Measurements from ENCODE around the gene ARHGAP8.

Gene ARHGAP8

DNA sequence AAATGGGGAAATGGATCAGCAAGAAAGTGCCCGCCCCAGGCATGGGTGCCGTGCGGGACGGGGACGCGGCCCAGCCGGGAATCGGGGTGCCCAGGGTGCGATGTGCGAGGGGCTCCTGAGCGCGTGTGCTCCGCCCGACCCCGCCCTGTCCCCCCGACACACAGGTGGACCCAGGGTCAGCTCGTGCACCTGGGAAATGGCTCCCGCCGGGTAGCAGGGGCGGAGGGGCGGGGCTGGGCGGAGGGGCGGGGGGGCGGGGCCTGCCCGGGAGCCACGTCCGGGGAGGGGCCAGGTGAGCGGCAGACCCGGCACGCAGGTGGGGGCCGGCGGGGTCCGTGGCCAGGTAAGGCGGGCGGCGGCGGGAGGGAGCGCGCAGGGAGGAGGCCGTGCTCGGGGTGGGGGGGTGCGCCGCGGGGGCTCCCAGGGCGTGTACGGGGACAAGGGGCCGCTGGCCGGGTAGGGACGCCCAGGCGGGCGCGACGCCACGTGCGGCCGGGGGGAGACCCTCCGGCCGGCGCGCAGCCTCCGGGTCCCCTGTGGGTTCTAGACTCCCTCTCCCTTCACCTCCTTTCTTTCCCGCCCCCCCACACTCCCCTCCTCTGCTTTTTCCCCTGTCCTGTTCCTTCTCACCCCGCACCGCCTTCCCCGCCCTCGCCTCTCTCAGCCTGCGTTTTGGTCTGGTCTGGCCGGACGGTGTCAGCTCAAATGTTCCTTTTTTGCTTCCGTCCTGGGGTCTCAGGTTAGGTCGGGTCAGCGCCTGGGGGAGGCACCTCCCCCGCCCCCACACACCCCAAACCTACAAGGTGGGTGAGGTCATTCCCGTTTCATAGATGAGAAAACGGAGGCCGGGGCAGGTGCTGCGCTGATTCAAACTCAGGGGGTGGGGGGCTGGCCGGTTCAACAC lies at the start of gene ARHGAP8:
Gene ARHGAP8 (plus strand): TSS at position 291 of the 904 bp plus-strand sequence. CDS start 33,953 bp downstream, outside the sequence.
- DNase-seq = no peak

- no peak for DNase-seq
Observed at GRCh38 chr22:44703255-44703870, 49.0 kb upstream of the ARHGAP8 start.

- DNase-seq = no peak
Observed at GRCh38 chr22:44704159-44705021, 48.0 kb upstream of the ARHGAP8 start.

DNA sequence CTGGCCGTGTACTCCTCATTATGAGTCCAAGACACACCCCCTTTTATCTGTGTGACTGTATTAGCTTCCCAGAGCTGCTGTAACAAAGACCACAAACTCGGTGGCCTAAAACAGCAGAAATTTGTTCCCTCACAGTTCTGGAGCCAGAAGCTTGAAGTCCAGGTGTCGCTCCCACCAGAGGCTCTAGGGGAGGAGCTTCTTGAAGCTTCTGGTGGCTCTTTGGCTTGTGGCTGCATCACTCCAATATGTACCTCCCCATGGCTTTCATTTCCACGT lies 47.4 kb upstream of the ARHGAP8 start:
- no peak for DNase-seq

DNA sequence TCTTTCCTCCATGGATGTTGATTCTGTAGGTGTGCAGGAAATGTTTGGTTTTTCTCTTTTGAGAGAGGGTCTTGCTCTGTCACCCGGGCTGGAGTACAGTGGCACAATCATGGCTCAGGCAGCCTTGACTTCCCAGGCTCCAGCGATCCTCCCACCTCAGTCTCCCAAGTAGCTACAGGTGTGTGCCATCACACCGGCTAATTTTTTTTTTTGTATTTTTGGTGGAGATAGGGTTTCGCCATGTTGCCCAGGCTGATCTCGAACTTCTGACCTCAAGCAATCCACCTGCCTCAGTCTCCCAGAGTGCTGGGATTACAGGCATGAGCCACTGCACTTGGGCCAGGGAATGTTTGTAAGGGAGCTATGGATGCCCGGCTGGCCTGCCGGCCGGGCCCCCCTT lies 45.9 kb upstream of the ARHGAP8 start:
- no peak for DNase-seq

- no peak for DNase-seq
Observed at GRCh38 chr22:44707178-44707577, 45.2 kb upstream of the ARHGAP8 start.

DNA sequence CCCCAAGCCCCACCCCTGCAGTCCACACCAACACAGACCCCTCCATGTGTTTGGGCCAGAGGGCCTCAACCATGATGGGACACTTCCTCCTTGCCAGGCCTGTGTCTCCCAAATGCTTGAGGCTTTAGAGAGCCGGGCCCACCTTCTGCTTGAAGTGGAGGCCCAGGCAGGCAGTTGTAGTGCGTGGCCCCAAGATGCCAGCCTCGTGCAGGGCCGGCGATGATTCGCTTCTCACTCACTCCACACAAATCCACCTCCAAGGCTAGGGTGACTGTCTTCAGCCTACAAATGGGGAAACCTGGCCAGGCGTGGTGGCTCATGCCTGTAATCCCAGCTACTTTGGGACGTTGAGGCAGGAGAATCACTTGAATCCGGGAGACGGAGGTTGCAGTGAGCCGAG lies 44.6 kb upstream of the ARHGAP8 start:
- DNase-seq = no peak

- DNase-seq = no peak
Observed at GRCh38 chr22:44709881-44710392, 42.4 kb upstream of the ARHGAP8 start.

DNA sequence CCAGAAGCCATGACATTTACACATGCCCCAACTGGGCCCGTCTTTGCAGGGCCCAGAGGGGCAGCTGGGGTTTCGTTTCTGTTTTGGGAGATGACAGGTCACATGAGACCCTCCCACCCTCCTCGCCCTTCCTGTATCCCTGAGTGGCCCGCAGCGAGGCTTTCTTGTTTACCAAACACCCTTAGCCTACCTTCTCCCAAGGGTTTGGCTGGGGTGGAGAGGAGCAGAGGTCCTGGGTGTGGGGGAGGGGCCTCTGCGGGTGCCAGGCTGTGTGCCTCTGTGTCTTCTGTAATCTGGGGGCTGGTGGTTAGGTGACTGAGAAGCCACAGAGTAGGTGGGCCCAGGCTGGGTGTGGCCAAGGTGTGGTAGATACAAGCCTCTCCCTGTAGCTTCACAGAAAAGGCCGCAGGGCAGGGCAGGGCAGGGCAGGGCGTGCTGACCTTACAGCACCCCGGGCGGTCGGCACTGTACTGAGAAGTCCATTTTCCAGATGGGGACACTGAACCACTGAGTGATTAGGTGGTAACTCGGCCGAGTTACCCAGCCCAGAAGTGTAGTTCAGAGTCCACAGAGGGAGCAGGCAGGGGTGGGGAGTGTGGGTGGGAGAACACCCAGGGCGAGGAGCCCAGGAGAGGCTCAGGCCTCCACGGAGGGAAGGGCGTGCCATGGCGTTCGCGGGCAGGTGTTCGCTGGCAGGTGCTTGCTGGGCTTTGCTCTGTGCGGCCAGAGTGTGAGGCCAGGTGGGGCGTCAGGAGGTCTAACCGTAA lies 41.7 kb upstream of the ARHGAP8 start:
- DNase-seq = no peak

GRCh38 chr22:44711241-44711560 lies 41.2 kb upstream of the ARHGAP8 start:
- DNase-seq = no peak

- DNase-seq = no peak
Observed at GRCh38 chr22:44711690-44712555, 40.5 kb upstream of the ARHGAP8 start.

- DNase-seq = no peak
Observed at GRCh38 chr22:44712962-44713361, 39.4 kb upstream of the ARHGAP8 start.

DNA sequence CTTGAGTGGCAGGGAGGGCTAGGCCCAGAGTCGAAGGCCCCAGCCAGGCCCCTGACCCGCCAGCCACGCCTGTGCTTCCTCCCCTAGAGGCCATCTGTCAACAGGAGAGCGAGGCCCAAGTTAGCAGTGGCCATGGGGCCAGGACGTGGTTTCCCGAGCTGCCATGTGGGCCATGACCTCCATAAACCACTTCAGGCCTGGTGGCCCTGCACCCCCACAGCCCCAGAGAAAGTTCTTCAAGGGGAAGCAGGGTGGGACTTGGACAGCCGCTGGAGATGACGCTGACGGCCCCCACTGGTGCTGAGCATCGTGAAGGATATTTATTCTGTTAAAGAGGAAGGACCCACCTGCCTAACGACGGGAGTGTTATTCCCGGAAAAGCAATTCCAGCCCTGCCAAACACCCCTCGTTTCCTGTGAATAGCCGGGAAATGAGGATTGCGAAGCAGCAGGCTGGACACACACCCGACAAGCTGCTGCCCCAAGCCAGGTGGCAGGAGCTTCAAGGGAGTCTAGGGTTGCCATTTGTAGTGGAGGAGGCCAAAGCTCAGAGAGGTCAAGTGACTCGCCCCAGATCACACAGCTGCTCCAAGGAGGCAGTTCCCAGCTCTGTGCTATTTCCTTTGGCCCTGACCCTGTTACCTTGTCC lies 37.5 kb upstream of the ARHGAP8 start:
- DNase-seq = no peak

GRCh38 chr22:44718418-44718817 lies 34.0 kb upstream of the ARHGAP8 start:
- DNase-seq = no peak

GRCh38 chr22:44719586-44720368 lies 32.6 kb upstream of the ARHGAP8 start:
- no peak for DNase-seq

GRCh38 chr22:44721213-44721612 lies 31.2 kb upstream of the ARHGAP8 start:
- DNase-seq = peak; percentile 78

- no peak for DNase-seq
Observed at GRCh38 chr22:44722611-44723010, 29.8 kb upstream of the ARHGAP8 start.

DNA sequence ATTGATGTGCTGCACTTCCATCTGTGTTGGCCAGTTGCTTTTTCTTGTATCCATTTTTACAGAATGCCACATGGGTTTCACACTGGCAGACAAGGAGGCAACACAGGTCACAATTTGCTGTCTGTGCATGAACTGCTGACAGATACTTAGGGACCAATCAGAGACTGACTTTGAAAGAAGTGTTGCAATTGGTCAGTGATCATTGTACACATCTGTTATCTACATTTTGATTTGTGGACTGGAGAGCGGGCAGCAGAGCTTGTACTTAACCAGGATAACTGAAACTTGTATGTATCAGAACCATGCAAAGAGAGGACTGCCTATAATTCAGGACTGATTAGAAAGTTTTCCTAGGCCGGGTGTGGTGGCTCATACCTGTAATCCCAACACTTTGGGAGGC lies 28.6 kb upstream of the ARHGAP8 start:
- DNase-seq = no peak

DNA sequence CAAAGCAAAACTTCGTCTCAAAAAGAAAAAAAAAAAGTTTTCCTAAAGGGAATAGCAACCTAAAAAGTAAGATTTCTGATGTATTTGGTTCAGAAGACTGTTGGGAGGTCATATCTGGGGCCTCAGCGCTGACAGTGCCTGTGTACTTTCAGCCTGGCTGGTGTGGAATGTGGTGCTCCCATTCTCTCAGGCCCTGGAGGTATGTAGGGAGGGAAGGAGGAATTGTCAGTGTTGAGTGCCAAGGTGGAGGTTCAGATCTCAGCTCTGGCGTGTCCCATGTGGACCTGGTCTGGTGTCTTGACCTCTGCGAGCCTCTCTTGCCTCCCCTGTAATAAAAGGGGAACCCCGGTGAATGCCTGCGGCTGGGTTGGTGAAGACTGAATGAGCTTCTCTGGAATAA lies 28.0 kb upstream of the ARHGAP8 start:
- no peak for DNase-seq

GRCh38 chr22:44724859-44725258 lies 27.5 kb upstream of the ARHGAP8 start:
- no peak for DNase-seq

Measured in NCI-H226 (cell line).